ENCODE data around the gene UBR4.

Gene UBR4

GRCh38 chr1:19209439-19209989, 552 bp downstream of the UBR4 start:
- H3K27me3 ChIP-seq (ENCODE audit: control insufficient read depth, low read length): no peaks in the 10 kb centered on the region
- H3K36me3 ChIP-seq (ENCODE audit: control insufficient read depth, low read length): peaks cover 46% of the 10 kb centered on the region
- TF ChIP-seq CTCF (IDR thresholded peaks at IDR 0.05; ENCODE audit: low read depth, low read length, poor library complexity, severe bottlenecking): no peak
- no peak for TF ChIP-seq EZH2phosphoT487 (IDR thresholded peaks at IDR 0.05; ENCODE audit: borderline replicate concordance, low read length)
- peaks cover 20% of the 10 kb centered on the region; the same call in 1 of the 2 replicates for H4K20me1 ChIP-seq (ENCODE audit: control insufficient read depth, insufficient read depth, low read depth, low read length)
- H3K4me2 ChIP-seq (ENCODE audit: low read length): peak overlapping the region; percentile 74
- no peaks in the 10 kb centered on the region for H3K9me2 ChIP-seq (replicated peaks; ENCODE audit: control insufficient read depth, low read length)
- peak overlapping the region; percentile 69 for H3K27ac ChIP-seq (ENCODE audit: low read depth, low read length)
- peaks cover 4% of the 10 kb centered on the region; the same call in 1 of the 2 replicates for H3F3A ChIP-seq (ENCODE audit: control insufficient read depth, insufficient read depth)
- H3K79me2 ChIP-seq (ENCODE audit: control insufficient read depth, low read length): peaks cover 98% of the 10 kb centered on the region
- peaks cover 45% of the 10 kb centered on the region for H3K4me1 ChIP-seq (ENCODE audit: control insufficient read depth, low read length)
- H3K4me3 ChIP-seq (ENCODE audit: low read length): peak overlapping the region; percentile 94
- no peaks in the 10 kb centered on the region for H3K9me3 ChIP-seq (ENCODE audit: control insufficient read depth, insufficient read depth, low read length)

- Histone ChIP-seq H4K20me1 (ENCODE audit: control insufficient read depth, insufficient read depth, low read depth, low read length) (peaks cover 20% of the 10 kb centered on the region; the same call in 1 of the 2 replicates), H3K4me1 (ENCODE audit: control insufficient read depth, low read length) (peaks cover 45% of the 10 kb centered on the region), H3K36me3 (ENCODE audit: control insufficient read depth, low read length) (peaks cover 40% of the 10 kb centered on the region), H3K79me2 (ENCODE audit: control insufficient read depth, low read length) (peaks cover 98% of the 10 kb centered on the region), H3K4me3 (ENCODE audit: low read length) (peak overlapping the region; percentile 94), H3K4me2 (ENCODE audit: low read length) (peak overlapping the region; percentile 74), H3K9me2 (replicated peaks; ENCODE audit: control insufficient read depth, low read length) (no peaks in the 10 kb centered on the region), H3K27ac (ENCODE audit: low read depth, low read length) (peak overlapping the region; percentile 69), H3K9me3 (ENCODE audit: control insufficient read depth, insufficient read depth, low read length) (no peaks in the 10 kb centered on the region), H3K27me3 (ENCODE audit: control insufficient read depth, low read length) (no peaks in the 10 kb centered on the region), H3F3A (ENCODE audit: control insufficient read depth, insufficient read depth) (0 out of 2 replicates have a peak, but pooled peaks cover 4% of the 10 kb centered on the region)
- TF ChIP-seq CTCF (IDR thresholded peaks at IDR 0.05; ENCODE audit: low read depth, low read length, poor library complexity, severe bottlenecking): no peak
- no peak for TF ChIP-seq EZH2phosphoT487 (IDR thresholded peaks at IDR 0.05; ENCODE audit: borderline replicate concordance, low read length)
Observed at GRCh38 chr1:19208710-19209438, 1.2 kb downstream of the UBR4 start.

DNA sequence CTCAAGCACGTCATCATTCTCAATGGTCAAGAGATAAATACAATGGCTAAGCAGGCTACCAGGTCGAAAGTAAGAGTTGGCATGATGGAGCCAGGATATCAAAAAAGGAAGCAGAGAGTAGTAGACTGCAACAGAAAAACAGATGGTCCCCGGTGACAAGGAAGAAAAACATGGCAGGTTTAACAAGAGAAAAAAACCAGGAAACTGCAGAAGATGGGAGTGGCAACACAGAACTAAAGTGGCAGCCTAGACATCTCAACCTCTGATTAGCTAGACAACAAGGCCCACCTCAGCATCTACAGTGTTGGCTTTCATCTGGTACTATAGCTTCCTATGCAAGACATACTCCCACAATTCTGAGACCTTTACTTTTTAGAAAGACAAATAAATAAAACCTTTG, 3.1 kb downstream of the UBR4 start:
- Histone ChIP-seq H3K4me1 (ENCODE audit: control insufficient read depth, low read length) (peaks cover 31% of the 10 kb centered on the region), H3K9me3 (ENCODE audit: control insufficient read depth, insufficient read depth, low read length) (no peaks in the 10 kb centered on the region), H3K9me2 (replicated peaks; ENCODE audit: control insufficient read depth, low read length) (no peaks in the 10 kb centered on the region), H3K4me3 (ENCODE audit: low read length) (no peak overlapping the region), H3K27ac (ENCODE audit: low read depth, low read length) (no peak overlapping the region), H3F3A (ENCODE audit: control insufficient read depth, insufficient read depth) (no peaks in the 10 kb centered on the region), H3K4me2 (ENCODE audit: low read length) (no peak overlapping the region), H3K36me3 (ENCODE audit: control insufficient read depth, low read length) (peaks cover 23% of the 10 kb centered on the region), H3K27me3 (ENCODE audit: control insufficient read depth, low read length) (no peaks in the 10 kb centered on the region), H3K79me2 (ENCODE audit: control insufficient read depth, low read length) (peaks cover 98% of the 10 kb centered on the region), H4K20me1 (ENCODE audit: control insufficient read depth, insufficient read depth, low read depth, low read length) (peaks cover 20% of the 10 kb centered on the region)
- no peak for TF ChIP-seq CTCF (IDR thresholded peaks at IDR 0.05; ENCODE audit: low read depth, low read length, poor library complexity, severe bottlenecking)
- no peak for TF ChIP-seq EZH2phosphoT487 (IDR thresholded peaks at IDR 0.05; ENCODE audit: borderline replicate concordance, low read length)

Data from DOHH2 (cell line).